ENCODE measurements around the gene ART5. TPM values are rescaled to one million over a fixed set of nuclear protein-coding genes. Genes with fewer than 3 reads are reported as not detected.

Gene ART5
- total RNA-seq, 2 donors from 2014 or later: not detected

Other genes starting within 250 kb of the ART5 start
- gene ART1, start 3.1 kb upstream of the ART5 start, total RNA-seq: not detected
- gene CHRNA10, start 29.4 kb upstream of the ART5 start, total RNA-seq: 1 to 10 TPM in 1 of 2 donors, not detected in 1; 1.8 TPM
- gene NUP98, start 155.6 kb upstream of the ART5 start, total RNA-seq: 100 to 1,000 TPM; 135 to 216 TPM
- 10 to 100 TPM in 1 of 2 donors, 1 to 10 TPM in 1; 4.4 to 22.5 TPM for gene PGAP2, start 166.6 kb upstream of the ART5 start, total RNA-seq
- gene RHOG, start 199.0 kb upstream of the ART5 start, total RNA-seq: 10 to 100 TPM; 49.4 to 69.7 TPM
- gene STIM1, start 213.7 kb upstream of the ART5 start, total RNA-seq: 10 to 100 TPM; 53.8 to 63.0 TPM

Data from thoracic aorta (tissue), 2 donors.